WTC11 (cell line): ENCODE measurements around the gene RHBDD3. TPM values are rescaled to one million over a fixed set of nuclear protein-coding genes. Genes with fewer than 3 reads are reported as not detected.

ENCODE experiments used
- ATAC-seq: fragments of 200-7000 bp; cut with Tn5 transposase; 2 replicates; pipeline ENCODE4 v1.10.0; 2021; ENCODE audit warnings: mild to moderate bottlenecking, moderate library complexity
- CTCF ChIA-PET: fragments of 300-600 bp; sonication (Branson Sonifier 250); formaldehyde crosslinking; loops from one replicate; lab custom pipeline; 2021; ENCODE audit warnings: antibody characterized with exemption; lab: Charles Lee
- POLR2A ChIA-PET: fragments of 350-600 bp; sonication (Branson Sonifier 250); formaldehyde crosslinking; loops from one replicate; lab custom pipeline; 2021; ENCODE audit warnings: antibody characterized with exemption; lab: Charles Lee
- DNase-seq: peaks from one replicate; pipeline ENCODE4 v3.0.0; 2021; ENCODE audit warnings: low spot score
- H3K27ac Mint-ChIP-seq: 2 replicates; pipeline ENCODE4 v1.8.0; 2021; ENCODE audit warnings: mixed read lengths
- H3K27me3 Mint-ChIP-seq: 2 replicates; pipeline ENCODE4 v1.8.0; 2021; ENCODE audit warnings: low read depth, mild to moderate bottlenecking, moderate library complexity, mixed read lengths
- H3K36me3 Mint-ChIP-seq: 2 replicates; pipeline ENCODE4 v1.8.0; 2021; ENCODE audit warnings: mixed read lengths
- H3K4me1 Mint-ChIP-seq: 2 replicates; pipeline ENCODE4 v1.8.0; 2022; ENCODE audit warnings: mixed read lengths
- H3K4me3 Mint-ChIP-seq: 2 replicates; pipeline ENCODE4 v1.8.0; 2021; ENCODE audit warnings: mild to moderate bottlenecking, moderate library complexity, mixed read lengths
- H3K9me3 Mint-ChIP-seq: 2 replicates; pipeline ENCODE4 v1.8.0; 2021; ENCODE audit warnings: mixed read lengths
- CDX4 ChIP-seq: fragments of 250-450 bp; sonication (Bioruptor Pico); IDR thresholded peaks from 2 replicates; pipeline ENCODE4 v1.9.0; 2021; ENCODE audit warnings: moderate library complexity, mild to moderate bottlenecking, inconsistent platforms, borderline replicate concordance
- E2F4 ChIP-seq: sonication (generic); formaldehyde crosslinking; IDR thresholded peaks from 2 replicates; pipeline ENCODE4 v1.8.1; 2022; ENCODE audit warnings: low read depth, mild to moderate bottlenecking, moderate library complexity, missing genetic modification reagents, borderline replicate concordance
- FOXJ3 ChIP-seq: sonication (generic); formaldehyde crosslinking; IDR thresholded peaks from 2 replicates; pipeline ENCODE4 v1.9.0; 2021; ENCODE audit warnings: missing genetic modification reagents, mild to moderate bottlenecking, borderline replicate concordance
- GRHL2 ChIP-seq: fragments of 250-450 bp; sonication (Bioruptor Pico); IDR thresholded peaks from 2 replicates; pipeline ENCODE4 v1.8.0; 2022; ENCODE audit warnings: mild to moderate bottlenecking, moderate library complexity; ENCODE audit not compliant: insufficient replicate concordance, severe bottlenecking
- JUN ChIP-seq: sonication (generic); formaldehyde crosslinking; IDR thresholded peaks from 2 replicates; pipeline ENCODE4 v1.8.0; 2023; ENCODE audit warnings: mild to moderate bottlenecking, missing genetic modification reagents
- NFE2L1 ChIP-seq: sonication (generic); formaldehyde crosslinking; IDR thresholded peaks from 2 replicates; pipeline ENCODE4 v1.8.1; 2023; ENCODE audit warnings: missing genetic modification reagents
- NFYB ChIP-seq: sonication (generic); formaldehyde crosslinking; conservative IDR thresholded peaks from 2 replicates; pipeline ENCODE4 v1.8.0; 2022; ENCODE audit warnings: low read depth, missing genetic modification reagents
- PREB ChIP-seq: sonication (generic); formaldehyde crosslinking; IDR thresholded peaks from 2 replicates; pipeline ENCODE4 v1.8.1; 2022; ENCODE audit warnings: mild to moderate bottlenecking, missing genetic modification reagents, moderate library complexity, borderline replicate concordance
- RELA ChIP-seq: sonication (generic); formaldehyde crosslinking; IDR thresholded peaks from 2 replicates; pipeline ENCODE4 v1.8.1; 2022; ENCODE audit warnings: missing genetic modification reagents, mild to moderate bottlenecking, borderline replicate concordance
- SP1 ChIP-seq: sonication (generic); formaldehyde crosslinking; conservative IDR thresholded peaks from 2 replicates; pipeline ENCODE4 v1.8.1; 2022; ENCODE audit warnings: missing genetic modification reagents
- USF2 ChIP-seq: sonication (generic); formaldehyde crosslinking; IDR thresholded peaks from 2 replicates; pipeline ENCODE4 v1.8.1; 2023; ENCODE audit warnings: mild to moderate bottlenecking, missing genetic modification reagents, moderate library complexity
- ZNF121 ChIP-seq: sonication (generic); formaldehyde crosslinking; IDR thresholded peaks from 2 replicates; pipeline ENCODE4 v1.8.0; 2023; ENCODE audit warnings: missing genetic modification reagents
- ZNF263 ChIP-seq: sonication (generic); formaldehyde crosslinking; IDR thresholded peaks from 2 replicates; pipeline ENCODE4 v1.8.1; 2022; ENCODE audit warnings: low read depth, mild to moderate bottlenecking, moderate library complexity, missing genetic modification reagents
- ZNF396 ChIP-seq: fragments of 250-450 bp; sonication (Bioruptor Pico); IDR thresholded peaks from 2 replicates; pipeline ENCODE4 v1.8.0; 2021; ENCODE audit warnings: mild to moderate bottlenecking, moderate library complexity, borderline replicate concordance
- ZNF416 ChIP-seq: fragments of 250-450 bp; sonication (Bioruptor Pico); IDR thresholded peaks from 2 replicates; pipeline ENCODE4 v1.9.0; 2021; ENCODE audit warnings: mild to moderate bottlenecking, inconsistent platforms
- total RNA-seq: library from RNA; stranded (reverse); gene quantifications from 3 replicates; pipeline ENCODE4 v1.2.3, GENCODE V29; 2021
- TF ChIP-seq, protein P1 (sequence below): fragments of 250-450 bp; sonication (Bioruptor Pico); IDR thresholded peaks from 2 replicates; pipeline ENCODE4 v1.9.0; 2021; ENCODE audit warnings: mild to moderate bottlenecking, borderline replicate concordance
- TF ChIP-seq, protein P2 (sequence below): sonication (generic); formaldehyde crosslinking; IDR thresholded peaks from 2 replicates; pipeline ENCODE4 v1.8.0; 2022; ENCODE audit warnings: mild to moderate bottlenecking, missing genetic modification reagents

RHBDD3 gene
- total RNA-seq, 1 experiment from 2014 or later = 77.9 TPM

DNA sequence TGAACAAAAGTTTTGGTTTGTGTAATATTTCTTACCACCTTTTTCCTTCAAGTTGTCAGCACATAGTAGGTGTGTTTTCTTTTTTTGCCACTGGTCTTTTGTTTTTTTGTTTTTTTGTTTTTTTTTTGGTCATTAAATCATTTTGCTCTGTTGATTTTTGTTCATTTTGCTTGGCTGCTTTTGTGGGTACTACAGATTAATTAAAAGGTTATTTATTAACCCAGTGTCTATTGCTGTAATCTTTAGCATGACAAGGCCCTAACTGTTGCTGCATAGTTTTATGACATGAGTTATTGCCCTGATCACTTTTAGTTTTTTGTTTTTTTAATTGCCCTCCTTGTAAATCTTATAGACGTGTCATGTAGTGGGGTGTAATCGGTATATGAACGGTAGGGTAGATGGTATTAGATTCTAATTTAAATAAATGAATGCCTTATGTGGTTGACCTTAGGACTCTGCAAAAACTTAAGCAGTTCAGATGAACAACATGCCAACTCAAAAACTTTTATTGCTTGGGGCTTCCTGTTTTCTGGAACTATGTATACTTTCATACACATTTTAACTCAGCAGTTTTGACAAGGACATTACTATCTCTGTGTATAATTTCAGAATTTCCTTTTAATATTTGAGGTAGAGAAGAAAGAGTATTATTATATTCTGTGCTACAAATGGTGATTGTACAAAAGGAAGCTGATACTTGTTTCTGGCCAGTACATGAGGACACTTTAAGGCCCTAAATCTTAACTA is 8.2 kb upstream of the RHBDD3 start (continued):
- TF ChIP-seq GRHL2 (CRISPR knock-in tag) = no peak
- TF ChIP-seq, all 79 proteins: peak for 0

- no peaks in the 10 kb centered on the region for H3K27me3 Mint-ChIP-seq
- POLR2A ChIA-PET = no interaction called here
- H3K4me1 Mint-ChIP-seq = peaks cover 25% of the 10 kb centered on the region
- no peak overlapping the region for H3K4me3 Mint-ChIP-seq
- peaks cover 94% of the 10 kb centered on the region for H3K36me3 Mint-ChIP-seq
- TF ChIP-seq NFE2L1 (CRISPR knock-in tag) (no peak), ZNF416 (CRISPR knock-in tag) (no peak), NFYB (no peak), E2F4 (CRISPR knock-in tag) (no peak), JUN (no peak), ZNF121 (CRISPR knock-in tag) (no peak), PREB (CRISPR knock-in tag) (no peak), ZNF263 (no peak), FOXJ3 (CRISPR knock-in tag) (no peak), ZNF396 (CRISPR knock-in tag) (no peak), CDX4 (CRISPR knock-in tag) (no peak), USF2 (CRISPR knock-in tag) (no peak), SP1 (no peak), RELA (CRISPR knock-in tag) (no peak)
- TF ChIP-seq, protein P1, sequence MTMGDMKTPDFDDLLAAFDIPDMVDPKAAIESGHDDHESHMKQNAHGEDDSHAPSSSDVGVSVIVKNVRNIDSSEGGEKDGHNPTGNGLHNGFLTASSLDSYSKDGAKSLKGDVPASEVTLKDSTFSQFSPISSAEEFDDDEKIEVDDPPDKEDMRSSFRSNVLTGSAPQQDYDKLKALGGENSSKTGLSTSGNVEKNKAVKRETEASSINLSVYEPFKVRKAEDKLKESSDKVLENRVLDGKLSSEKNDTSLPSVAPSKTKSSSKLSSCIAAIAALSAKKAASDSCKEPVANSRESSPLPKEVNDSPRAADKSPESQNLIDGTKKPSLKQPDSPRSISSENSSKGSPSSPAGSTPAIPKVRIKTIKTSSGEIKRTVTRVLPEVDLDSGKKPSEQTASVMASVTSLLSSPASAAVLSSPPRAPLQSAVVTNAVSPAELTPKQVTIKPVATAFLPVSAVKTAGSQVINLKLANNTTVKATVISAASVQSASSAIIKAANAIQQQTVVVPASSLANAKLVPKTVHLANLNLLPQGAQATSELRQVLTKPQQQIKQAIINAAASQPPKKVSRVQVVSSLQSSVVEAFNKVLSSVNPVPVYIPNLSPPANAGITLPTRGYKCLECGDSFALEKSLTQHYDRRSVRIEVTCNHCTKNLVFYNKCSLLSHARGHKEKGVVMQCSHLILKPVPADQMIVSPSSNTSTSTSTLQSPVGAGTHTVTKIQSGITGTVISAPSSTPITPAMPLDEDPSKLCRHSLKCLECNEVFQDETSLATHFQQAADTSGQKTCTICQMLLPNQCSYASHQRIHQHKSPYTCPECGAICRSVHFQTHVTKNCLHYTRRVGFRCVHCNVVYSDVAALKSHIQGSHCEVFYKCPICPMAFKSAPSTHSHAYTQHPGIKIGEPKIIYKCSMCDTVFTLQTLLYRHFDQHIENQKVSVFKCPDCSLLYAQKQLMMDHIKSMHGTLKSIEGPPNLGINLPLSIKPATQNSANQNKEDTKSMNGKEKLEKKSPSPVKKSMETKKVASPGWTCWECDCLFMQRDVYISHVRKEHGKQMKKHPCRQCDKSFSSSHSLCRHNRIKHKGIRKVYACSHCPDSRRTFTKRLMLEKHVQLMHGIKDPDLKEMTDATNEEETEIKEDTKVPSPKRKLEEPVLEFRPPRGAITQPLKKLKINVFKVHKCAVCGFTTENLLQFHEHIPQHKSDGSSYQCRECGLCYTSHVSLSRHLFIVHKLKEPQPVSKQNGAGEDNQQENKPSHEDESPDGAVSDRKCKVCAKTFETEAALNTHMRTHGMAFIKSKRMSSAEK (CRISPR knock-in tag) = no peak
- TF ChIP-seq, protein P2, sequence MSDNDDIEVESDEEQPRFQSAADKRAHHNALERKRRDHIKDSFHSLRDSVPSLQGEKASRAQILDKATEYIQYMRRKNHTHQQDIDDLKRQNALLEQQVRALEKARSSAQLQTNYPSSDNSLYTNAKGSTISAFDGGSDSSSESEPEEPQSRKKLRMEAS (CRISPR knock-in tag) = no peak
- H3K9me3 Mint-ChIP-seq = no peaks in the 10 kb centered on the region
- DNase-seq (no peak), ATAC-seq (no peak)
- H3K27ac Mint-ChIP-seq = no peak overlapping the region
- CTCF ChIA-PET = no interaction called here
These were observed 7.4 kb upstream of the RHBDD3 start for GRCh38 chr22:29275167-29275566.
